GM11168 (cell line): ENCODE measurements around the gene CROT.

Source experiments
- in situ Hi-C: fragments of 300-500 bp; cut with MboI; formaldehyde crosslinking; loops from one replicate; pipeline ENCODE4 v1.12.0; 2022; ENCODE audit warnings: low sequenced_read_pairs; ENCODE audit not compliant: unreplicated experiment

CROT gene

DNA sequence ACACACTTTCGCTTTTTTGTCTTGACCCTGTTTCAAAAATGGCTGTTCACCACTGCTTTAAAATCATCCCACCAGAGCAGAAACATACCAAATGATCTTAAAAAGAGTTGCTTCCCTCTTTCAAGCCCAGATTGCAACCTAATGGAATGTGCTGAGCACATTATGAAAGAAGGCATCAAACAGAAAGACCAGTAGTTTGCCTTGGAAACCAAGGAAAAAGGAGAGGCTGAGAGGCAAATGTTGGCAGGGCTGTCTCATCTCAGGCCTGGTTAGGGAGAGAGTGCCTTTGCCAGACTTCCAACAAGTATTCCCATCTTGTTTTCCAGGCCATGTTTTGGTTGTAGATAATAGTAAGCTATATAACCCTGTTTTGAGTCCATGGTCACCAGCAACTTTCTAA is 65.7 kb downstream of the CROT start:
- in situ Hi-C loops: loop anchor here (5.0 to 25.0 kb wide), 2 partner anchors 94 to 474 kb away; no protein-coding TSS in a partner anchor

DNA sequence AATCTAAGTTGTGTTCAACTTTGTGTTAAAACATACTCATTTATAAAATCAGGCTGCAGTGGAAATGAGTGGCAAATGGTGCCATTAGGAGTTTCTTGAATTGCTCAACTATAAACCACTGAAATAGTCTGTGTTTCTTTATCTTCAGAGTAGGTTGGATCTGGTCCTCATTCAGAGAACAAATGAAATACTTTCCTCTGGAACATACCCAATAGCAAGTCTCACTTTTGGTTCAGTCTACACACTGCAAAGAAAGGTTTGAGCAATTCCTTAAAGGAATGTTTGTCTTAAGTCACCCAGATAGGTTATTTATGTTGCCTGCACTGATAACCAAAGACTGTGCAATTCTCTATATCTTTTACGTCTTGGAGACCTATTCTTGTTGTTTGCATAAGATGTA is 67.6 kb downstream of the CROT start:
- in situ Hi-C loops: loop anchor here (5.0 to 25.0 kb wide), 2 partner anchors 96 to 476 kb away; no protein-coding TSS in a partner anchor

DNA sequence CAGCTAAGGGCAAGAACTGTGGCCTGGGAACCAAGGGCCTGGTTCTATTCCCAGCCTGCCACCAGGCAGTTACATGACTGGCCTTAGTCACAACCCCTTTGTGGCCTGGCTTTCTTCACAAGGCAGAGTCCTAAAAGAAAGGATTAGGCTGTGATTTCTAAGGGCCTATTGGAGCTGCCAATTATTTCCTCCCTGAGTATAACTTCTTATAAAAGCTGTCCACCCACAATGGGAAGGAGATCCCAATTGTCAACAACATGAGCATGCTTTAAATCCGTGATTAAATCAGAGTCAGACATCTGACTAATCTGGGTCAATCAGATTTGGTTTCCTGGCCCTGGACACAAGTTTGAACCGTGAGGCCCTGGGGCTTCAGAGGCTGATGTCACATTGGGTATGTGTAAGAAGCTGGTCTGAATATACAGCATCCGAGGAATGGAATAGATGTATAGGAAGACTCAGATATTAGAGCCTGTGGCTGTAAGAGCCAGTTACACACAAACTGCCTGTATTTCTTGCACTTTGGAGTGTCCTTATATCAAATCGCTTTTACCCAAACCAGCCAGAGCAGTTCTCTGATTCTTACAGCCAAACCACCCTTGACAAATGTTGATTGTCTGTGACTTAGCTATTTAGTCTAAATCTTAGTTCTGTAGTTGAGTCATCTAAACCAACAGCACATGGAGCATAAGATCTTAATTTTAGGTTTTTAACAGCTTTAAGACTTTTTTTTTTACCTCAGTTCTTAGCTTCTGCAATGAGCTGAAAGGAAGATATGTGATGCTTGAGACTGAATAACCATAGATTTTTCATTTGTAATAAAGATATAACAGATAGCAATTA is 68.7 kb downstream of the CROT start:
- in situ Hi-C loops: loop anchor here (5.0 to 25.0 kb wide), 2 partner anchors 97 to 477 kb away; no protein-coding TSS in a partner anchor

DNA sequence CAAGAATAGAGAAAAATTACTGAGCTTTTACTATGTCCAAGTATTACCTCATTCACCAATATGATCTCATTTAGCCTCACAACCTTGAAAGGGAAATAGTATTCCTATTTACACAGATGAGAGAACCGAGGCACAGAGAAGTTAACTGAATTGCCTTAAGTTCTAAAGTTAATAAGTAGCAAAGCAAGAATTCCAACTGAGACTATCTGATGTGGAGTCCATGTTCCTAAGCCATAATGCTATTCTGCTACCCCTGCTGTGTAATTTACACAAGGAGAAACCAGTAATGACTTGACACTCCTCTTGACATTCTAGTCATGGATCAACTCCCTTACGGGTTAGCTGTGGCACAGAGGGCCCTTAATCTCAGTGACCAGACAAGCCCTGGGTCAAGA is 69.3 kb downstream of the CROT start:
- in situ Hi-C loops: loop anchor here (5.0 to 25.0 kb wide), 2 partner anchors 97 to 477 kb away; no protein-coding TSS in a partner anchor

DNA sequence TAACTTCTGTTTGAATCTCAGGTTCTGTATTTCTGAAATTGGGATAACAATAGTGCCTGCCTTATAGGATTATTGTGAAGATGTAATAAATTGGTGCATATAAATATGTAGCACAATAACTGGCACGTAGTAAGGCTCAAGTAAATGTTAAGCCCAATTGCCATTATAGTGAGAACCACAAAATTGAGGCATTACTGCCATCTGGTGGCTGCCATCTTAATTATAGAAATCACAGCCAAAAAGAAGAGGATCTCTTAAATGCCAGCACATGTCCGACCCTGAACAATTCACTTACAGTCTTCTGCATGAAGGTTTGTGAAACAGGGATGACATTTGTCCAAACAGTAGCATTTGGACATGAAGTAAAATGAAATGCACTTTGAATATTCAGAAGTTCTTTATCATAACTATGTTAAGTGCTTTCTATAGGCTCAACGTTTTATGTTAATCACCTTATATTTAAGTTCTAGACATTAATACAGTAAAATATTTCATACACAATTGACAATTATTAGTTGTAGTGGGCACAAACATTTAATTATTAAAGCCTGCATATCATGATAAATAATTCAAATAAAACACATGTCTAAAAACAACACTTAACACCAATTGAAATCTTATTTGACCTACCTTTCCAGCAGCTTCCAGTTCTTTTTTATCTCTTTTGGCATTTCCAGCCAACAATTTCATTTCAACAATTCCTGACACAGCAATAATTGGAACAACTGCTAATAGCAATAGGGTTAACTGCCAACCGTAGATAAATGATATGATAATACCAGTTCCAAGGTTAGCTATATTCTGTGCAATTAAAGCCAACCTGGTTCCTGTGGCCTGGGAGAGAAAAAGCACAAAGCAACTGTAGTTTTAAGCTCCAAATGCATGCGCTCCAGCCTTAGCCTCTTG is 71.5 kb downstream of the CROT start:
- in situ Hi-C loops: loop anchor here (25.0 kb wide), 1 partner anchor 480 kb away; no protein-coding TSS in a partner anchor

DNA sequence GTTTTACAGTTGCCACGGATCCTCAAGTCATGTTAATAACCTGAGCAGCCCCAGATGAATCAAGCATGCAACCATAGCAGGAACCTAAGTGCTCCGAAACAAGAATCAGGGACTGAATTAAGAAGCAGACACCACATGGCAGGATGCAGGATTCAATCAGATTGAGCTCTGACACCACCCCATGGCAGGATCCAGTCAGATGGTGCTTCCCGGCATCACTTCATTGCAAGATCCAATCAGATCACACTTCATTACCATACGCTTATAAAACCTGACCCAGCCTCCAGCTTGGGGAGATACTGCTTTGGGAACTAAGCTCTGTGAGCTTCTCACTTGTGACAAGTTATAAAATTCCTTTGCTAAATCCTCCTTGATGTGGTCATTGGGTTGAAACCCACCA is 74.7 kb downstream of the CROT start:
- in situ Hi-C loops: loop anchor here (25.0 kb wide), 1 partner anchor 483 kb away; no protein-coding TSS in a partner anchor

DNA sequence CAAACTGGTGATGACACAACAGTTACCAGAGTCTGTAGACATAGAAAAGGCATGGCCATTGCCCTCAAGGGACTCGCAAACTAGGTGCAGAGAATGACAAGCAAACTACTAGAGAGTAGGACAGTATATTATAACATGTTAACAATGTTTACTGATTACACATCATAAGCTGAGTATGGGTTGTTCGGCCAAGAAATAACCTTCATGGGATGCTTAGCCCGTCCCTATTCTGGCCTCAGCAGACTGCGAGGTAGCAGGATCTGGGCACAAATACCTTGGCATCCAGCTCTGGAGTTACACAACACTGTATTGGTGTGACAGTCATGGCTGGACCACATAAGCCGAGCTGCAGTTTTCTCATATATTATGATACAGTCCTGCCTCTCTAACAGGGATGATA is 78.6 kb downstream of the CROT start:
- in situ Hi-C loops: loop anchor here (25.0 kb wide), 1 partner anchor 487 kb away; no protein-coding TSS in a partner anchor

DNA sequence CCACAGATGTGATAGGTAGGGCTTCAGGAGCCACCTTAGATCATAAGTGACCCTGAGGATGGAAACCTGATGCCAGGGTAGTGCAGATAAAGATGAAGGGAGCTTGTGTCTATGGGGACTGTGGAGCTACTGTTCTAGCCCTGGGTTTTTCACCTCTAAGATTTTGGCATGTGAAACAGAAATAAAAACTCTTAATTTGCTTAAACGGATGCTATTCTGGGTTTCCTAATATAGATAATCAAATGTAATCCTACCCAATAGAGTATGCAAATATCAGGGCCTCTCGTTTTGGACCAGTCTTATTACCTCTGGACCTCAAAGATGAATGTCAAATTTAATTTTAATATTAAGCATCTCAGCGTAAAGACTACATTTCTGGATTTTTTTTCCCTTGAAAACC is 80.7 kb downstream of the CROT start:
- in situ Hi-C loops: no loop called here

DNA sequence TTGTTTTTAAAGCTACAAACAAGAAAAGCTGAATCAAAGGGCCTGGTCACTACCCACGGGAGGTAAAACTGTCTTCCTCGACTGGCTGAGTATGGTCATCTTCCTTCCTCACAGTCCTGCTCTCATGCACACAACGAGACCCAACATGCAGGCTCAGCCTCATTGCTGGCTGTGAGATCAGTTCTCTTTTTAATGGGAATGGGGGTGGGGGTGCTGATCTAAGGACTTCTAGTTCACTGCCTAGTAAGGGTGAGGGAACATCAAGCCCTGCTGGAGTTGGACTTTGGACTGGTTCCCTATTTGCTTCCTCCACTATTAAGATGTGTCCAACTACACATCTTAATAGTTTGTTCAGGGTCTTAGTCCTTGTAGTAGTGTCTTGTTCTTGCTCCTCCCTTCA is 81.8 kb downstream of the CROT start:
- in situ Hi-C loops: no loop called here

DNA sequence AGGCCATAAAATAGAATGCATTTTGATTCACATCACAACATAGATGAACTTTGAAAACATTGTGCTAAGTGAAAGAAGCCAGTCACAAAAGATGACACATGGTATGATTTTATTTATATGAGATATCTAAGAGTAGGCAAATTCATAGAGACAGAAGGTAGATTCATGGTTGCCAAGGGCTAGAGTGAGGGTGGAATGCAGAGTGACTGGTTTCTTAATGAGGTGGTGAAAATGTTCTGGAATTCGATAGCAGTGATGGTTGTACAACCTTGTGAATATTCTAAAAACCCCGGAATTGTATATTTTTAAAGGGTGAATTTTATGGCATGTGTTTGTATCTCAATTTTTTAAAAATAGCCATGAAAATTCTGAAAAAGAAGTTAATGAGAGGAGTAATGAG is 87.1 kb downstream of the CROT start:
- in situ Hi-C loops: no loop called here

DNA sequence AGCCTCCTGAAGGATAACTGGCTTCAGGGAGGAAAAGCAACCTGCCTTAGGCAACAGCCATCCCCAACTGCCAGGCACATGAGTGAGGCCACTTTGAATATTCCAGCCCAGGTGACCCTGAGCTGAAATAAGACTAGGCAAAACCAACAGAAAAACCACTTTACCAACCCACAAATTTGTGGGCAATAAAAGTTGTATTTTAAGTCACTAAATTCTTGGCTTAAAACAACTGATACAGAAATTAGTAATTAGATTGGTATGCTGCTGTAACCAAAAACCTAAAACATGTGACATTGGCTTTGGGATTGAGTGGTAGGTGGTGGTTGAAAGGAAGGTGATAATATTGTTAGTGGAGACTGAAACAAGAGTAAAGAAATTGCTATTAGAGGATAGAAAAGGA is 90.1 kb downstream of the CROT start:
- in situ Hi-C loops: no loop called here

DNA sequence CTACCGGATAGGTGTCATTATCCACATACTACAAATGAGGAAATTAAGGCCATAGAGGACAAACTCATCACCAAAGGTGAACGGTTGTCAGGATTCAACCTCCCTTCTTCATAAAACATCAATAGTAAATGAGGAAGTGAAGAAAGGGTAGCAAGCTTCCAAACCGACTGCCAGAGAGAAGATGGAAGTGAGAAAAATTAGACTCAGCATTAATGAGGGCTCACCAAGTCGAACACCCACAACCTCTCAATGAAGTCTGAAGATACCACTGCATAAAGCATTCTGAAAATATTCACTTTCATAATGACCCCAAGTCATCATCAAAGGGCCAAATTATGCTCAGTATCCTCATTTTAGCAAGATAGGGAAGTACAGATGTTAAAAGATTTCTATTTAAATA is 100.4 kb downstream of the CROT start:
- in situ Hi-C loops: no loop called here

DNA sequence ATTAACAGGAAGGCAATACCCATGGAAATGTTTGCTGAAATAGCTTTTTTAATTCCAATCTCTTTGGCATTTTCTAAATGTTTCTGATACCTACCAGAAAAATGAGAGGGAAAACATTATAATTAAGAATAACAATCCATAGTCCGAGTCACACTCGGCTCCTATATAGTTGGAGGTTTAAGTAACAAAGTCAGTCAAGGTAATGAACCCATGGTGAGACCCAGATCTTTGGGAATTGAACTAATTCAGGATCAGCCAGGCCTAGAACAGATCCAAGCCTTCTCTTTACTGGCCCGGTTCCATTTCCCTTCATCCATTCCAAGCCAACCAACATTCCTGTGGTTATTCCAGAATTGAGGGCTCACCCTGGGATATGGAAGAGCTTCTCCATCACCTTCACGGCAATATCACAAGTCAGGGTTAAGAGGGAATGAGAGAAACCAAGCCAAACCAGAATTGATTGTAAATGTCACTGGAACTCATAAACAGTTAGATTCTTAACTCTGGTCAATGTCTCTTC is 101.7 kb downstream of the CROT start:
- in situ Hi-C loops: no loop called here

DNA sequence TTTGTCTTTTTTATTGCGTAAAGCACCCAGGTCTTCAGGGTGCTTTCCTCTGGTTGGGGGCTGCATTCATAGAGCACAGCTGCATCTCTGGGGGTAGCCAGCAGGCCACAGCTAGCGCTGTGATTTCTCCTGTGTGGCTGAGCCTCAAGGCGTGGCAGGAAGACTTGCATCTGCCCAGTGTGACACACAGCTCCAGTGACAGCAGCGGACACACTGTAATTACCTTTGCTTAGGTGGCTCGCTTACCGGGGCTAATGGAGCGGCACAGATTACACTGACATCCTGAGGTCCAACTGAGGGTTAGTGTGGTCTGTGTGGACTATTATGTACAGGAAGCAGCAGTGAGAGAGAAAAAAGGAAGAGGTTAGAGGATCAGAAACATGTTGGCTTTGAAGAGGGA is 102.9 kb downstream of the CROT start:
- in situ Hi-C loops: no loop called here
